Thyroid gland (tissue), 4 donors: ENCODE data around the gene SH3YL1.

ENCODE experiments used
- CTCF ChIP-seq, 6 experiments: fragments of 200-600 bp in 3 of 6; fragments of 450-650 bp in 3 of 6; sonication (generic) in 3 of 6; IDR thresholded peaks; one replicate each; pipeline ENCODE4 v1.5.1; 2016 to 2019; ENCODE audit warnings: antibody characterized with exemption in 6 of 6, mild to moderate bottlenecking in 2 of 6, inconsistent platforms in 1 of 6, moderate library complexity in 1 of 6
- POLR2A ChIP-seq, 2 donors: fragments of 450-650 bp; IDR thresholded peaks; one replicate each; pipeline ENCODE4 v1.6.1; 2017; ENCODE audit warnings: antibody characterized with exemption in 2 of 2, mild to moderate bottlenecking in 2 of 2, moderate library complexity in 1 of 2

GRCh38 chr2:288758-289361 is 25.0 kb upstream of the SH3YL1 start:
- TF ChIP-seq CTCF (IDR thresholded peaks at IDR 0.05) = no peak
- TF ChIP-seq POLR2A (IDR thresholded peaks at IDR 0.05) = no peak
